ENCODE results near the gene CFL1.

Gene CFL1

GRCh38 chr11:65829459-65829858 is 28.5 kb downstream of the CFL1 start:
- DNase-seq = no peak

GRCh38 chr11:65826984-65827735 is 30.8 kb downstream of the CFL1 start:
- DNase-seq = no peak

GRCh38 chr11:65822776-65823528 is 35.0 kb downstream of the CFL1 start:
- DNase-seq = no peak

GRCh38 chr11:65821107-65821506 is 36.9 kb downstream of the CFL1 start:
- DNase-seq = no peak

GRCh38 chr11:65817835-65818680 is 39.9 kb downstream of the CFL1 start:
- peak; percentile 91 for DNase-seq

- no peak for DNase-seq
Observed at GRCh38 chr11:65817312-65817834, 40.6 kb downstream of the CFL1 start.

- DNase-seq = no peak
Observed at GRCh38 chr11:65816696-65817095, 41.3 kb downstream of the CFL1 start.

GRCh38 chr11:65814986-65815565 is 42.9 kb downstream of the CFL1 start:
- DNase-seq = no peak

- DNase-seq = no peak
Observed at GRCh38 chr11:65814131-65814985, 43.6 kb downstream of the CFL1 start.

GRCh38 chr11:65811764-65812475 is 46.1 kb downstream of the CFL1 start:
- no peak for DNase-seq

GRCh38 chr11:65810046-65810868 is 47.7 kb downstream of the CFL1 start:
- no peak for DNase-seq

GRCh38 chr11:65809496-65809895 is 48.5 kb downstream of the CFL1 start:
- no peak for DNase-seq

GRCh38 chr11:65808744-65809341 is 49.1 kb downstream of the CFL1 start:
- no peak for DNase-seq

- DNase-seq = no peak
Observed at GRCh38 chr11:65806979-65807378, 51.0 kb downstream of the CFL1 start.

Data from left hindlimb (tissue), 1 donor.